T-helper 2 cell (primary cell): ENCODE data around the gene PAQR5.
"Not testable (repeated sequence)": the region's sequence is repeated elsewhere in the genome, so short reads cannot be mapped to it uniquely, and the experiment has no call there.

Source experiments
- DNase-seq, 5 experiments: peaks; one replicate each; pipeline versions ENCODE4 v3.0.0 to v3.0.0-alpha.2; 2012 to 2022

Gene PAQR5

GRCh38 chr15:69424748-69425413, 126.2 kb downstream of the PAQR5 start:
- DNase-seq = no peak

- DNase-seq = no peak
Observed at GRCh38 chr15:69433831-69434230, 135.1 kb downstream of the PAQR5 start.

GRCh38 chr15:69434238-69434637, 135.5 kb downstream of the PAQR5 start:
- no peak for DNase-seq

- no peak for DNase-seq
Observed at GRCh38 chr15:69434679-69435078, 136.0 kb downstream of the PAQR5 start.

GRCh38 chr15:69435985-69436384, 137.3 kb downstream of the PAQR5 start:
- DNase-seq = no peak

GRCh38 chr15:69436951-69437350, 138.2 kb downstream of the PAQR5 start:
- DNase-seq = no peak

GRCh38 chr15:69439623-69440022, 140.9 kb downstream of the PAQR5 start:
- no peak for DNase-seq

- DNase-seq = peak in 1 of 5 experiments; percentile 70
Observed at GRCh38 chr15:69443032-69443611, 144.4 kb downstream of the PAQR5 start.

GRCh38 chr15:69444686-69445085, 146.0 kb downstream of the PAQR5 start:
- DNase-seq = no peak

- DNase-seq = no peak
Observed at GRCh38 chr15:69446953-69447352, 148.2 kb downstream of the PAQR5 start.

GRCh38 chr15:69450221-69450620, 151.5 kb downstream of the PAQR5 start:
- not testable (repeated sequence) for DNase-seq

- peak in 1 of 5 experiments; percentile 59 for DNase-seq
Observed at GRCh38 chr15:69450968-69451695, 152.4 kb downstream of the PAQR5 start.

GRCh38 chr15:69451951-69452691, 153.4 kb downstream of the PAQR5 start:
- peak in 1 of 5 experiments; percentile 49 for DNase-seq

- peak; percentile 91 to 96 (median 92) for DNase-seq
Observed at GRCh38 chr15:69452692-69453521, 154.2 kb downstream of the PAQR5 start, which contains the start of gene RPLP1. Gene RPLP1, plus strand, starts transcription at chr15:69452818. Its CDS starts 131 bp downstream, at chr15:69452949.

- DNase-seq = no peak
Observed at GRCh38 chr15:69454953-69455352, 156.2 kb downstream of the PAQR5 start.

GRCh38 chr15:69456208-69457166, 157.8 kb downstream of the PAQR5 start:
- no peak for DNase-seq
